Psoas muscle (tissue), 8 donors: ENCODE measurements around the gene RTF1. TPM values are rescaled to one million over a fixed set of nuclear protein-coding genes. Genes with fewer than 3 reads are reported as not detected.
A peak's percentile ranks its signal among the peaks of the same experiment; 100 is the strongest.

Experiments
- ATAC-seq, 4 donors: fragments of 200-7000 bp; cut with Tn5 transposase; one replicate each; pipeline ENCODE4 v1.9.1; 2020; ENCODE audit warnings: moderate library complexity in 3 of 4, mild to moderate bottlenecking in 2 of 4
- DNase-seq, 2 donors: peaks; one replicate each; pipeline ENCODE4 v3.0.0-alpha.2; 2020
- H3K27ac ChIP-seq: fragments of 200-600 bp; one replicate; pipeline ENCODE4 v1.8.0; 2022
- H3K27me3 ChIP-seq, 3 donors: fragments of 200-600 bp in 1 of 3; one replicate each; pipeline versions ENCODE4 v1.6.1 to v1.8.0; 2013 to 2022; ENCODE audit warnings: low read length in 2 of 3, mild to moderate bottlenecking in 2 of 3, moderate library complexity in 1 of 3; ENCODE audit not compliant: insufficient read depth in 3 of 3
- H3K36me3 ChIP-seq, 2 donors: fragments of 200-600 bp in 1 of 2; one replicate each; pipeline versions ENCODE4 v1.6.1 to v1.8.0; 2013 to 2022; ENCODE audit warnings: low read depth in 1 of 2, mild to moderate bottlenecking in 1 of 2, moderate library complexity in 1 of 2; ENCODE audit not compliant: insufficient read depth in 1 of 2
- H3K4me1 ChIP-seq: fragments of 200-600 bp; one replicate; pipeline ENCODE4 v1.8.0; 2022
- H3K4me3 ChIP-seq: fragments of 200-600 bp; one replicate; pipeline ENCODE4 v1.8.0; 2022; ENCODE audit warnings: mild to moderate bottlenecking
- H3K9me3 ChIP-seq: fragments of 200-600 bp; one replicate; pipeline ENCODE4 v1.8.0; 2022
- WGBS, 3 donors: extraction: QIAGEN DNeasy Blood & Tissue Kit; methylation state at CpG; one replicate each; pipeline versions ENCODE4 v1.1.6 to v1.1.7; 2013; 5-methylcytosine and 5-hydroxymethylcytosine counted together
- intact Hi-C, 2 donors: fragments of 100-400 bp; cut with DNase I; formaldehyde crosslinking; loops; one replicate each; pipeline versions ENCODE4 v1.11.0 to v1.14.2; 2022
- polyA plus RNA-seq, 3 donors: library from polyadenylated mRNA; stranded (reverse); fragments of 200-250 nt; gene quantifications; one replicate each; pipeline ENCODE4 v1.2.3, GENCODE V29; 2013
- total RNA-seq, 4 donors: library from RNA; stranded (reverse); fragmentation: NEBNext Ultra II Directional in 2 of 4; extraction: Animal tissue kit (Norgen Biotek cat#: 25700) in 2 of 4; gene quantifications; one replicate each; pipeline versions ENCODE4 v1.2.1 to v1.2.4, GENCODE V29; 2021 to 2023
- TF ChIP-seq, protein P1 (sequence below): fragments of 200-600 bp; IDR thresholded peaks from one replicate; pipeline ENCODE4 v1.8.0; 2022; ENCODE audit warnings: antibody characterized with exemption
- donor health status: healthy with polysubstance abuse.
- donor health status: DM: no; HTN: no; CAD: no; lungs with moderate emphysema.
- donor health status: Bipolar disorder and iron deficiency.
- donor health status: healthy.
- donor health status: DM: yes; HTN: yes; CAD: no.
- donor health status: DM: no; HTN: no; CAD: no.
- donor health status: DM: no; HTN: no; CAD: no.
- donor health status: DM: yes; HTN: yes; CAD: no.

Gene RTF1
- total and polyA plus RNA-seq, 7 donors, result 12.2 to 40.3 (median 28.4) TPM

DNA sequence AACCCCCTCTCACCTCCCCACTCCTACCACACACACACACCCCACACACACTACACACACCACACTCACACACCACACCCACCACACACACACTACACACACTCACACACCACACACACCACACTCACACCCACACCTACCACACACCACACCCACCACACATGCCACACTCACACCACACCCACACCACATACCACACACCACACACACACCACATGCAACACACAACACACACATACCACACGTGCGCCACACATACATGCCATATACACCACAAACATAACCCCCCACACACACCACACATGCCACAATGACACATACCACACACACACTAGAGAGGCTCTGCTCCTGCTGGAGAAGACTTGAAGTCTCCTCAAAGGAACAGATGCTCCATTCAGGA is 70.9 kb downstream of the RTF1 start:
- peaks cover 0 to 52% (median 14%) of the 10 kb centered on the region in 3 donors for H3K27me3 ChIP-seq
- intact Hi-C loops, result no loop called here
- no peak overlapping the region for H3K4me3 ChIP-seq
- ATAC-seq, result no peak
- no peak overlapping the region for H3K27ac ChIP-seq
- H3K36me3 ChIP-seq, result peaks cover 0 to 7% of the 10 kb centered on the region in 2 donors
- 87 to 97% (median 90%) methylated on average over 2 of the region's 2 CpGs for WGBS, 3 donors
- TF ChIP-seq, protein P1, sequence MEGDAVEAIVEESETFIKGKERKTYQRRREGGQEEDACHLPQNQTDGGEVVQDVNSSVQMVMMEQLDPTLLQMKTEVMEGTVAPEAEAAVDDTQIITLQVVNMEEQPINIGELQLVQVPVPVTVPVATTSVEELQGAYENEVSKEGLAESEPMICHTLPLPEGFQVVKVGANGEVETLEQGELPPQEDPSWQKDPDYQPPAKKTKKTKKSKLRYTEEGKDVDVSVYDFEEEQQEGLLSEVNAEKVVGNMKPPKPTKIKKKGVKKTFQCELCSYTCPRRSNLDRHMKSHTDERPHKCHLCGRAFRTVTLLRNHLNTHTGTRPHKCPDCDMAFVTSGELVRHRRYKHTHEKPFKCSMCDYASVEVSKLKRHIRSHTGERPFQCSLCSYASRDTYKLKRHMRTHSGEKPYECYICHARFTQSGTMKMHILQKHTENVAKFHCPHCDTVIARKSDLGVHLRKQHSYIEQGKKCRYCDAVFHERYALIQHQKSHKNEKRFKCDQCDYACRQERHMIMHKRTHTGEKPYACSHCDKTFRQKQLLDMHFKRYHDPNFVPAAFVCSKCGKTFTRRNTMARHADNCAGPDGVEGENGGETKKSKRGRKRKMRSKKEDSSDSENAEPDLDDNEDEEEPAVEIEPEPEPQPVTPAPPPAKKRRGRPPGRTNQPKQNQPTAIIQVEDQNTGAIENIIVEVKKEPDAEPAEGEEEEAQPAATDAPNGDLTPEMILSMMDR, result no peak
- H3K4me1 ChIP-seq, result peaks cover 6% of the 10 kb centered on the region
- no peak for DNase-seq
- no peaks in the 10 kb centered on the region for H3K9me3 ChIP-seq

DNA sequence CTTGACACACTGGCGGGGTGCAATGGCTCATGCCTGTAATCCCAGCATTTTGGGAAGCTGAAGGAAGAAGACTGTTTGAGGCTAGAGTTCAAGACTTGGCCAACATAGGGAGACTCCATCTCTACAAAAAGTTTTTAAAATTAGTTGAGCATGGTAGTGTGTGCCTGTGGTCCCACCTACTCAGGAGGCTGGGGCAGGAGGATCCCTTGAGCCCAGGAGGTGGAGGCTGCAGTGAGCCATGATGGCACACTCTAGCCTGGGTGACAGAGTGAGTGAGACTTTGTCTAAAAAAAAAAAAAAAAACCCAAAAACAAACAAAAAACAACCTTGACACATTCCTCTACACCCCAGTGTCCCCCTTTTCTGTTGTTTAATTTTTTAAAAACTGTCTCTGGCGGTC is 72.7 kb downstream of the RTF1 start:
- no peak for DNase-seq
- 95 to 97% (median 97%) methylated on average over 2 of the region's 2 CpGs for WGBS, 3 donors
- Histone ChIP-seq H3K36me3 (no peaks in the 10 kb centered on the region), H3K4me3 (no peak overlapping the region), H3K9me3 (no peaks in the 10 kb centered on the region), H3K27me3 (peaks cover 0 to 67% (median 26%) of the 10 kb centered on the region in 3 donors), H3K4me1 (peaks cover 14% of the 10 kb centered on the region), H3K27ac (no peak overlapping the region)
- no peak for ATAC-seq
- TF ChIP-seq, protein P1, result no peak
- intact Hi-C loops, result no loop called here

DNA sequence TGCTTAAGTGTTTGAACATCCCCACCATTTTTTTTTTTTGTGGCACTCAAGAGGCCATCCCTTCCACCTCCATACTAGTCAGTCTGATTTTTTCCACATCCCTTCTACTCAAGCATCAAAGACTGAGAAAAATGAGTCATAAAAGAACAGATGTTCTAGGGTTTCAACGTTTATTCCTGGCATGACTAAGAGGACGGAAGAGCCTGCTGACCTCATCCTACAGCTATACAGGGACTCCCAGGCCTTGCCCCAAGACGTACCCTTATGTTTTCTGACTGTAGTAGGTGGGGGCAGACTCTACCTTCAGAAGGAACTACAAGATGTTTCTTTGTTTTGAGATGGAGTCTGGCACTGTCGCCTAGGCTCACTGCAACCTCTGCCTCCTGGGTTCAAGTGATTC is 73.5 kb downstream of the RTF1 start:
- WGBS, 3 donors, result 25 to 38% (median 30%) methylated on average over 4 of the region's 4 CpGs
- Histone ChIP-seq H3K27ac (no peak overlapping the region), H3K9me3 (no peaks in the 10 kb centered on the region), H3K4me3 (no peak overlapping the region), H3K36me3 (no peaks in the 10 kb centered on the region), H3K4me1 (peaks cover 14% of the 10 kb centered on the region), H3K27me3 (peaks cover 0 to 74% (median 31%) of the 10 kb centered on the region in 3 donors)
- intact Hi-C loops, result no loop called here
- TF ChIP-seq, protein P1, result no peak
- DNase-seq, result no peak
- peak; percentile 41 to 69 (median 54) for ATAC-seq

DNA sequence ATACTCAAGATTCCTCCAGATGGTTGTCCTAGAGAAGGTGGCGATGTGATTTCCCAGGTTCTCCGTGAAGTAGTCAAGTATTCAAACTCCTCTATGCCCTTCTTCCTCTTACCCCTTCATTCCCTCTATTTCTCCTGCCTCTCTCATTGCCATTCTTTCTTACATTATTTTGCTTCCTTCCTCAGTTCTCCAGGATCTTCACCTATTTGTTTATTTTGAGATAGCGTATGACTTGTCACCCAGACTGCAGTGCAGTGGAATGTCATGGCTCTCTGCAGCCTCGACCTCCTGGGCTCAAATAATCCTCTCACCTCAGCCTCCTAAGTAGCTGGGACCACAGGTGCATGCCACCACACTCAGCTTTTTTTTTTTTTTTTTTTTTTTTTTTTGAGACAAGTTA is 75.0 kb downstream of the RTF1 start:
- TF ChIP-seq, protein P1, result no peak
- intact Hi-C loops, result no loop called here
- no peak overlapping the region for H3K4me3 ChIP-seq
- no peak for ATAC-seq
- peaks cover 14% of the 10 kb centered on the region for H3K4me1 ChIP-seq
- no peaks in the 10 kb centered on the region for H3K36me3 ChIP-seq
- H3K9me3 ChIP-seq, result no peaks in the 10 kb centered on the region
- 90 to 97% (median 90%) methylated on average over 4 of the region's 4 CpGs for whole genome bisulfite sequencing, 3 donors
- H3K27ac ChIP-seq, result no peak overlapping the region
- H3K27me3 ChIP-seq, result peaks cover 0 to 82% (median 31%) of the 10 kb centered on the region in 3 donors
- no peak for DNase-seq

DNA sequence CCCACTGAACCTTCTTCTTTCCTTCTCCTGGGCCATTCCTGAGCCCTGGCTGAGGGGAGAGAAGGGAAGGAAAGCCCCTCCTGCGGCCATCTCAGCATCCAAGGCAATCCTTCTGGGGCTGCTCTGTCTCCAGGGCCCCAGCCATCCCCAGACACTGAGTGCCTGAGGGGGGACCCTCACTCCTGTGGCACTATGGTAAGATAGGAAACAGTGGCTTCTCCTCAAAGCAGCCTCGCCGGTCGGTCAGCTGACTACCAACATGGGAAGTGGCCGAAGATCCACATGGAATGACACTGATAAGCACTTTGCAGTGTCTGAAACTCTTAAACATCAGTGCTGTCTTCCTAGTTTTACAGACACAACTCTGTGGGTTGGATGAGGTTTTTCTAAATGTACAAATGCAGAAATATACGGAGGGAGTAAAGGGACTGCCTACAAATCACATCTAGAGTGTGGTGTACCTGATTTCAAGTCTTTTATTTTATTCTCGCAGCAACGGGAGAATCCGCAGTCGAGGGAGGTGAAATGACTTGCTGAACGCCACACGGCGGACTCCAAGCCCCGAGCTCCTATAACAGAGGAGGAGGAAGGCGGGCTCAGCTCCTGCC is 75.8 kb downstream of the RTF1 start:
- H3K36me3 ChIP-seq, result no peaks in the 10 kb centered on the region
- no peaks in the 10 kb centered on the region for H3K9me3 ChIP-seq
- no peak overlapping the region for H3K27ac ChIP-seq
- ATAC-seq (no peak), DNase-seq (no peak)
- H3K4me1 ChIP-seq, result peaks cover 14% of the 10 kb centered on the region
- peak overlapping the region; percentile 67 for H3K4me3 ChIP-seq
- H3K27me3 ChIP-seq, result peaks cover 0 to 86% (median 31%) of the 10 kb centered on the region in 3 donors
- 4 to 9% (median 6%) methylated on average over 15 of the region's 15 CpGs for WGBS, 3 donors
- TF ChIP-seq, protein P1, result no peak
- intact Hi-C loops, result no loop called here
